GM23338 (cell line): ENCODE measurements around the gene MAPK14. TPM values are rescaled to one million over a fixed set of nuclear protein-coding genes. Genes with fewer than 3 reads are reported as not detected.

Experiments used
- ATAC-seq: fragments of 200-7000 bp; cut with Tn5 transposase; 3 replicates; pipeline ENCODE4 v1.9.1; 2020
- DNase-seq: peaks from one replicate; pipeline ENCODE4 v3.0.0-alpha.2; 2015; ENCODE audit warnings: low spot score
- H2AFZ ChIP-seq: fragments of 200-600 bp; sonication (generic); 2 replicates; pipeline ENCODE4 v1.8.0; 2016; ENCODE audit warnings: antibody characterized with exemption, mild to moderate bottlenecking, moderate library complexity
- H3F3A ChIP-seq: fragments of 200-600 bp; sonication (generic); replicated peaks from 2 replicates; pipeline ENCODE4 v1.8.0; 2017; ENCODE audit warnings: antibody characterized with exemption, mixed run types, low read depth
- H3K27ac ChIP-seq: fragments of 200-600 bp; sonication (generic); 2 replicates; pipeline ENCODE4 v1.6.1; 2016; ENCODE audit warnings: low read depth
- H3K27me3 ChIP-seq: fragments of 200-600 bp; sonication (generic); 2 replicates; pipeline ENCODE4 v1.8.0; 2016; ENCODE audit warnings: mild to moderate bottlenecking, mixed run types, moderate library complexity; ENCODE audit not compliant: insufficient read depth
- H3K36me3 ChIP-seq: fragments of 200-600 bp; sonication (generic); 2 replicates; pipeline ENCODE4 v1.8.0; 2016; ENCODE audit warnings: mild to moderate bottlenecking; ENCODE audit not compliant: insufficient read depth
- H3K4me1 ChIP-seq: fragments of 200-600 bp; sonication (generic); 2 replicates; pipeline ENCODE4 v1.8.0; 2016; ENCODE audit warnings: mild to moderate bottlenecking, moderate library complexity; ENCODE audit not compliant: insufficient read depth
- H3K4me2 ChIP-seq: fragments of 200-600 bp; sonication (generic); 2 replicates; pipeline ENCODE4 v1.7.1; 2017; ENCODE audit warnings: mixed run types
- H3K4me3 ChIP-seq: fragments of 200-600 bp; sonication (generic); 2 replicates; pipeline ENCODE4 v1.6.1; 2016; ENCODE audit warnings: mixed run types
- H3K79me2 ChIP-seq: fragments of 200-600 bp; sonication (generic); replicated peaks from 2 replicates; pipeline ENCODE4 v1.8.0; 2017; ENCODE audit warnings: mild to moderate bottlenecking; ENCODE audit not compliant: insufficient read depth
- H3K9me2 ChIP-seq: fragments of 200-600 bp; sonication (generic); 2 replicates; pipeline ENCODE4 v1.8.0; 2017; ENCODE audit not compliant: insufficient read depth
- H4K20me1 ChIP-seq: fragments of 200-600 bp; sonication (generic); replicated peaks from 2 replicates; pipeline ENCODE4 v1.8.0; 2017; ENCODE audit warnings: mild to moderate bottlenecking; ENCODE audit not compliant: insufficient read depth
- H3K27ac Mint-ChIP-seq: 2 replicates; pipeline ENCODE4 v1.8.0; 2020; ENCODE audit warnings: inconsistent platforms, mild to moderate bottlenecking, moderate library complexity, mixed read lengths
- H3K27me3 Mint-ChIP-seq: 3 replicates; pipeline ENCODE4 v1.8.0; 2022; ENCODE audit warnings: low read depth, mild to moderate bottlenecking, moderate library complexity, mixed read lengths, inconsistent platforms; ENCODE audit not compliant: insufficient read depth, poor library complexity
- H3K36me3 Mint-ChIP-seq: 3 replicates; pipeline ENCODE4 v1.8.0; 2021; ENCODE audit warnings: low read depth, mild to moderate bottlenecking, inconsistent platforms, moderate library complexity, mixed read lengths
- H3K4me1 Mint-ChIP-seq: 3 replicates; pipeline ENCODE4 v1.8.0; 2020; ENCODE audit warnings: mild to moderate bottlenecking, inconsistent platforms, mixed read lengths
- H3K4me3 Mint-ChIP-seq: 3 replicates; pipeline ENCODE4 v1.8.0; 2021; ENCODE audit warnings: moderate library complexity, mild to moderate bottlenecking, inconsistent platforms, mixed read lengths
- H3K9me3 Mint-ChIP-seq: 3 replicates; pipeline ENCODE4 v1.8.0; 2020; ENCODE audit warnings: moderate library complexity, mild to moderate bottlenecking, inconsistent platforms, mixed read lengths
- CREB1 ChIP-seq: fragments of 250-450 bp; sonication (Bioruptor Pico); IDR thresholded peaks from 2 replicates; pipeline ENCODE4 v1.5.0; 2020; ENCODE audit warnings: low read depth, mild to moderate bottlenecking, moderate library complexity
- CTCF ChIP-seq, 2 experiments: fragments of 200-600 bp in 1 of 2; sonication (generic) in 1 of 2; conservative IDR thresholded peaks; 2 replicates each; pipeline versions ENCODE4 v1.5.1 to v1.6.1; 2016 to 2017; ENCODE audit warnings: antibody characterized with exemption in 2 of 2, low read depth in 2 of 2, mild to moderate bottlenecking in 2 of 2, moderate library complexity in 1 of 2
- ETS1 ChIP-seq: IDR thresholded peaks from 2 replicates; pipeline ENCODE4 v1.6.1; 2016; ENCODE audit warnings: antibody characterized with exemption
- EZH2 ChIP-seq: fragments of 200-600 bp; sonication (generic); IDR thresholded peaks from one replicate; pipeline ENCODE4 v1.8.0; 2017; ENCODE audit warnings: antibody characterized with exemption, mild to moderate bottlenecking, low read depth; ENCODE audit not compliant: unreplicated experiment
- EZH2phosphoT487 ChIP-seq: fragments of 200-600 bp; sonication (generic); IDR thresholded peaks from one replicate; pipeline ENCODE4 v1.8.1; 2018; ENCODE audit warnings: antibody characterized with exemption; ENCODE audit not compliant: unreplicated experiment
- JUNB ChIP-seq: IDR thresholded peaks from one replicate; pipeline ENCODE4 v1.6.1; 2016; ENCODE audit warnings: antibody characterized with exemption; ENCODE audit not compliant: unreplicated experiment
- NANOG ChIP-seq: IDR thresholded peaks from 2 replicates; pipeline ENCODE4 v1.6.1; 2016; ENCODE audit warnings: antibody characterized with exemption, borderline replicate concordance
- POLR2AphosphoS5 ChIP-seq: IDR thresholded peaks from 2 replicates; pipeline ENCODE4 v1.6.1; 2016; ENCODE audit warnings: antibody characterized with exemption, low read depth
- STAT1 ChIP-seq: IDR thresholded peaks from one replicate; pipeline ENCODE4 v1.6.1; 2016; ENCODE audit warnings: antibody characterized with exemption; ENCODE audit not compliant: unreplicated experiment
- ZNF114 ChIP-seq: fragments of 250-450 bp; sonication (Bioruptor Pico); IDR thresholded peaks from 2 replicates; pipeline ENCODE4 v1.5.0; 2020; ENCODE audit warnings: mild to moderate bottlenecking, moderate library complexity
- ZNF331 ChIP-seq: fragments of 250-450 bp; sonication (Bioruptor Pico); IDR thresholded peaks from 2 replicates; pipeline ENCODE4 v1.5.0; 2020; ENCODE audit warnings: low read depth, mild to moderate bottlenecking, moderate library complexity
- polyA plus RNA-seq: library from polyadenylated mRNA; unstranded; fragments of >200 nt; fragmentation: Nextera tagmentation; extraction: Ambion mirVana; gene quantifications from 2 replicates; pipeline ENCODE4 v1.2.1, GENCODE V29; 2016
- total RNA-seq: library from RNA; depleted of rRNA; stranded (reverse); fragments of >200 nt; shearing (Covaris generic); gene quantifications from 2 replicates; pipeline ENCODE4 v1.2.3, GENCODE V29; 2014
- TF ChIP-seq, protein P1 (sequence below): IDR thresholded peaks from one replicate; pipeline ENCODE4 v1.6.1; 2018; ENCODE audit warnings: antibody characterized with exemption; ENCODE audit not compliant: unreplicated experiment

The MAPK14 gene
- total and polyA plus RNA-seq, 2 experiments from 2014 or later, result 8.8 to 44.5 TPM

DNA sequence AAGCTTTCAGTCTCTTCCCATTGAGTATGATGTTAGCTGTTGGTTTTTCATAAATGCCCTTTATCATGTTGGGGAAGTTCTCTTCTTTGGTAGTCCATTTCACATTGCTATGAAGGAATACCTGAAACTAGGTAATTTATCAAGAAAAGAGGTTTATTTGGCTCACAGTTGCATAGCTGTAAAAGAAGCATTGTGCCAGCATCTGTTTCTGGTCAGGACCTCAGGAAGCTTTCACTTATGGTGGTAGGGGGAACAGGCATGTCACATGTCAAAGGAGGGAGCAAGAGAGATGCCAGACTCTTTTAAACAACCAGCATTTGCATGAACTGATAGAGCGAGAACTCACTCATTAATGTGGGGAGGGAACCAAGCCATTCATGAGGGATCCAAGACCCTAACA is 54.7 kb downstream of the MAPK14 start (continued):
- TF ChIP-seq, protein P1, sequence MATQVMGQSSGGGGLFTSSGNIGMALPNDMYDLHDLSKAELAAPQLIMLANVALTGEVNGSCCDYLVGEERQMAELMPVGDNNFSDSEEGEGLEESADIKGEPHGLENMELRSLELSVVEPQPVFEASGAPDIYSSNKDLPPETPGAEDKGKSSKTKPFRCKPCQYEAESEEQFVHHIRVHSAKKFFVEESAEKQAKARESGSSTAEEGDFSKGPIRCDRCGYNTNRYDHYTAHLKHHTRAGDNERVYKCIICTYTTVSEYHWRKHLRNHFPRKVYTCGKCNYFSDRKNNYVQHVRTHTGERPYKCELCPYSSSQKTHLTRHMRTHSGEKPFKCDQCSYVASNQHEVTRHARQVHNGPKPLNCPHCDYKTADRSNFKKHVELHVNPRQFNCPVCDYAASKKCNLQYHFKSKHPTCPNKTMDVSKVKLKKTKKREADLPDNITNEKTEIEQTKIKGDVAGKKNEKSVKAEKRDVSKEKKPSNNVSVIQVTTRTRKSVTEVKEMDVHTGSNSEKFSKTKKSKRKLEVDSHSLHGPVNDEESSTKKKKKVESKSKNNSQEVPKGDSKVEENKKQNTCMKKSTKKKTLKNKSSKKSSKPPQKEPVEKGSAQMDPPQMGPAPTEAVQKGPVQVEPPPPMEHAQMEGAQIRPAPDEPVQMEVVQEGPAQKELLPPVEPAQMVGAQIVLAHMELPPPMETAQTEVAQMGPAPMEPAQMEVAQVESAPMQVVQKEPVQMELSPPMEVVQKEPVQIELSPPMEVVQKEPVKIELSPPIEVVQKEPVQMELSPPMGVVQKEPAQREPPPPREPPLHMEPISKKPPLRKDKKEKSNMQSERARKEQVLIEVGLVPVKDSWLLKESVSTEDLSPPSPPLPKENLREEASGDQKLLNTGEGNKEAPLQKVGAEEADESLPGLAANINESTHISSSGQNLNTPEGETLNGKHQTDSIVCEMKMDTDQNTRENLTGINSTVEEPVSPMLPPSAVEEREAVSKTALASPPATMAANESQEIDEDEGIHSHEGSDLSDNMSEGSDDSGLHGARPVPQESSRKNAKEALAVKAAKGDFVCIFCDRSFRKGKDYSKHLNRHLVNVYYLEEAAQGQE, result no peak
- TF ChIP-seq ZNF331 (CRISPR knock-in tag), result no peak
- TF ChIP-seq ETS1, result no peak
- TF ChIP-seq EZH2phosphoT487, result no peak
- no peak for TF ChIP-seq NANOG
- TF ChIP-seq JUNB, result no peak
- no peak for TF ChIP-seq CTCF (conservative IDR thresholded peaks at IDR 0.05; ENCODE audit: low read depth in 2 of 2)
- TF ChIP-seq ZNF114 (CRISPR knock-in tag), result no peak
- no peak for TF ChIP-seq STAT1
- no peak for TF ChIP-seq CREB1 (CRISPR knock-in tag)

DNA sequence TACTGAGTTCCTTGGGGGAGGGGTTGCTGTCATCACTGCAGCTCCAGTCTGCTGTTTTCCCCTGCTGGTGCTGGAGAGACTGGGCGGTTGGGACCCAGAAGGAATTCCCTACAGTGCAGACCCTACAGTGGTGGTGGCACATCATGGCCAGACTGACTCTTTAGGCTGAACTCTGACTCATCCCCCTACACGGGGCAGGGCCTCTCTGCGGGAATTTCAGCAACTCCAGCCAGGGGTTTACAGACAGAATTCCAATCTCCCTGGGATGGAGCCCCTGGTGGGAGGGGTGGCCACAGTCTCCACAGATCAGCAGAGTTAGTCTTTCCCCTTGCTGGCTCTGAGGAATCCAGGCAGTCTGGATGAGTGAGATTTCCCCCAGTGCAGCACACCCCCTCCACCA is 55.8 kb downstream of the MAPK14 start:
- Mint-ChIP-seq H3K27me3 (peaks cover 5% of the 10 kb centered on the region), H3K9me3 (peaks cover 21% of the 10 kb centered on the region; the same call in 2 of the 3 replicates), H3K36me3 (peaks cover 74% of the 10 kb centered on the region), H3K4me1 (no peaks in the 10 kb centered on the region), H3K4me3 (no peak overlapping the region), H3K27ac (no peak overlapping the region)
- H3K4me2 ChIP-seq, result no peak overlapping the region
- no peak for DNase-seq
- no peaks in the 10 kb centered on the region for H4K20me1 ChIP-seq
- H3K4me1 ChIP-seq, result no peaks in the 10 kb centered on the region
- no peak overlapping the region for H3K4me3 ChIP-seq
- no peaks in the 10 kb centered on the region for H3K27me3 ChIP-seq
- peak; percentile 32; the same call in 2 of the 3 replicates for ATAC-seq
- no peaks in the 10 kb centered on the region for H3K9me2 ChIP-seq
- no peak overlapping the region for H2AFZ ChIP-seq
- H3K79me2 ChIP-seq, result no peaks in the 10 kb centered on the region
- peaks cover 5% of the 10 kb centered on the region for H3K36me3 ChIP-seq
- no peak overlapping the region for H3K27ac ChIP-seq
- H3F3A ChIP-seq, result no peaks in the 10 kb centered on the region
- TF ChIP-seq EZH2 (no peak), EZH2phosphoT487 (no peak), CTCF (conservative IDR thresholded peaks at IDR 0.05; ENCODE audit: low read depth in 2 of 2) (no peak), CREB1 (CRISPR knock-in tag) (no peak), POLR2AphosphoS5 (no peak), STAT1 (no peak), ETS1 (no peak)
- TF ChIP-seq, protein P1, result no peak
